Ramos (cell line): ENCODE measurements around the gene GABRA4.

Experiments
- in situ Hi-C: fragments of 300-500 bp; cut with MboI; formaldehyde crosslinking; loops from one replicate; pipeline ENCODE4 v1.14.3; 2022; ENCODE audit warnings: low sequenced_read_pairs; ENCODE audit not compliant: unreplicated experiment

The GABRA4 gene

GRCh38 chr4:46934726-46935125, 58.7 kb downstream of the GABRA4 start:
- in situ Hi-C loops, result no loop called here

GRCh38 chr4:46933686-46934085, 59.7 kb downstream of the GABRA4 start:
- in situ Hi-C loops, result no loop called here

GRCh38 chr4:46931981-46932380, 61.4 kb downstream of the GABRA4 start:
- in situ Hi-C loops, result no loop called here

- in situ Hi-C loops, result no loop called here
Measured at GRCh38 chr4:46930891-46931290, 62.5 kb downstream of the GABRA4 start.

GRCh38 chr4:46927201-46927600, 66.2 kb downstream of the GABRA4 start:
- in situ Hi-C loops, result no loop called here

- in situ Hi-C loops, result no loop called here
Measured at GRCh38 chr4:46924789-46925529, 68.4 kb downstream of the GABRA4 start.

GRCh38 chr4:46922205-46922604, 71.2 kb downstream of the GABRA4 start:
- in situ Hi-C loops, result no loop called here

GRCh38 chr4:46909078-46909477, 84.3 kb downstream of the GABRA4 start, which contains the start of gene COX7B2:
COX7B2 (minus strand) TSS chr4:46909245; CDS start chr4:46735192, 174,053 bp downstream.
- in situ Hi-C loops, result no loop called here

GRCh38 chr4:46908148-46908547, 85.2 kb downstream of the GABRA4 start:
- in situ Hi-C loops, result no loop called here

GRCh38 chr4:46900082-46900481, 93.3 kb downstream of the GABRA4 start:
- in situ Hi-C loops, result no loop called here

- in situ Hi-C loops, result no loop called here
Measured at GRCh38 chr4:46894826-46895225, 98.6 kb downstream of the GABRA4 start.

GRCh38 chr4:46890056-46890455, 103.3 kb downstream of the GABRA4 start:
- in situ Hi-C loops, result no loop called here

- in situ Hi-C loops, result no loop called here
Measured at GRCh38 chr4:46889410-46889809, 104.0 kb downstream of the GABRA4 start.

GRCh38 chr4:46886711-46887110, 106.7 kb downstream of the GABRA4 start:
- in situ Hi-C loops, result no loop called here

GRCh38 chr4:46878641-46879040, 114.7 kb downstream of the GABRA4 start:
- in situ Hi-C loops, result no loop called here

GRCh38 chr4:46874811-46875210, 118.6 kb downstream of the GABRA4 start:
- in situ Hi-C loops, result no loop called here

- in situ Hi-C loops, result no loop called here
Measured at GRCh38 chr4:46870411-46870810, 123.0 kb downstream of the GABRA4 start.
